Endometrium (tissue), 2 donors: ENCODE data around the gene AFMID.
"Not testable (repeated sequence)": the region's sequence is repeated elsewhere in the genome, so short reads cannot be mapped to it uniquely, and the experiment has no call there.

Experiments
- FAIRE-seq: peaks from 2 replicates; lab custom pipeline; 2012; peaks lifted over from hg19 to GRCh38; lab: Jason Lieb, UNC
- donor health status: control.
- donor health status: control.

The AFMID gene

GRCh38 chr17:78224231-78225087 is 37.3 kb downstream of the AFMID start:
- FAIRE-seq: no peak

GRCh38 chr17:78225088-78225865 is 38.1 kb downstream of the AFMID start:
- FAIRE-seq: no peak

- no peak for FAIRE-seq
These were observed 39.0 kb downstream of the AFMID start for GRCh38 chr17:78226055-78226758.

GRCh38 chr17:78226759-78227454 is 39.7 kb downstream of the AFMID start:
- no peak for FAIRE-seq

GRCh38 chr17:78227455-78227916 is 40.3 kb downstream of the AFMID start:
- FAIRE-seq: no peak

GRCh38 chr17:78228176-78228575 is 41.0 kb downstream of the AFMID start:
- no peak for FAIRE-seq

GRCh38 chr17:78230252-78230962 is 43.2 kb downstream of the AFMID start:
- FAIRE-seq: no peak

- FAIRE-seq: no peak
These were observed 44.1 kb downstream of the AFMID start, which contains the start of gene TMEM235 for GRCh38 chr17:78230996-78231935. Gene TMEM235, plus strand, starts transcription at chr17:78231631. Its CDS starts 393 bp downstream, at chr17:78232024.

- FAIRE-seq: no peak
These were observed 45.1 kb downstream of the AFMID start for GRCh38 chr17:78231991-78232858.

- FAIRE-seq: no peak
These were observed 45.7 kb downstream of the AFMID start for GRCh38 chr17:78232859-78233173.

- no peak for FAIRE-seq
These were observed 46.5 kb downstream of the AFMID start for GRCh38 chr17:78233678-78234077.

GRCh38 chr17:78234261-78234865 is 47.2 kb downstream of the AFMID start:
- no peak for FAIRE-seq

- not testable (repeated sequence) for FAIRE-seq
These were observed 47.9 kb downstream of the AFMID start for GRCh38 chr17:78235022-78235421.

GRCh38 chr17:78235885-78236284 is 48.7 kb downstream of the AFMID start:
- no peak for FAIRE-seq

- no peak for FAIRE-seq
These were observed 49.4 kb downstream of the AFMID start for GRCh38 chr17:78236362-78237127.

- no peak for FAIRE-seq
These were observed 50.3 kb downstream of the AFMID start for GRCh38 chr17:78237401-78238012.

- no peak for FAIRE-seq
These were observed 51.8 kb downstream of the AFMID start for GRCh38 chr17:78238823-78239488.
